ENCODE data around the gene MAG. TPM values are rescaled to one million over a fixed set of nuclear protein-coding genes. Genes with fewer than 3 reads are reported as not detected.

The MAG gene
- total RNA-seq, 1 experiment from 2014 or later, result 0.46 TPM

GRCh38 chr19:35322014-35322413 is 30.1 kb downstream of the MAG start:
- ChIA-PET CTCF (no interaction called here), POLR2A (no interaction called here)
- peaks cover 8% of the 10 kb centered on the region for H3K27me3 Mint-ChIP-seq (ENCODE audit: low read depth)
- ATAC-seq (no peak), DNase-seq (ENCODE audit: low spot score) (no peak)
- TF ChIP-seq E2F5 (CRISPR knock-in tag; IDR thresholded peaks at IDR 0.05) (no peak), SOX15 (CRISPR knock-in tag; IDR thresholded peaks at IDR 0.05) (no peak), EMX1 (CRISPR knock-in tag; IDR thresholded peaks at IDR 0.05) (no peak), ZNF512 (CRISPR knock-in tag; IDR thresholded peaks at IDR 0.05; ENCODE audit: borderline replicate concordance) (no peak), ERG (CRISPR knock-in tag; IDR thresholded peaks at IDR 0.05) (no peak), SMAD4 (CRISPR knock-in tag; IDR thresholded peaks at IDR 0.05) (no peak), FOXP4 (CRISPR knock-in tag; IDR thresholded peaks at IDR 0.05) (no peak), ELF4 (CRISPR knock-in tag; IDR thresholded peaks at IDR 0.05; ENCODE audit: low read depth) (no peak), CBFB (CRISPR knock-in tag; IDR thresholded peaks at IDR 0.05; ENCODE audit: low read depth) (no peak), NR2C2 (CRISPR knock-in tag; IDR thresholded peaks at IDR 0.05) (no peak), OVOL2 (CRISPR knock-in tag; IDR thresholded peaks at IDR 0.05; ENCODE audit: borderline replicate concordance) (no peak), ATF3 (CRISPR knock-in tag; conservative IDR thresholded peaks at IDR 0.05) (no peak)
- 0 out of 2 replicates have a peak, but pooled peaks cover 2% of the 10 kb centered on the region for H3K36me3 Mint-ChIP-seq
- H3K27ac Mint-ChIP-seq, result no peak overlapping the region
- no peak overlapping the region for H3K4me3 Mint-ChIP-seq
- H3K4me1 Mint-ChIP-seq, result no peaks in the 10 kb centered on the region
- H3K9me3 Mint-ChIP-seq, result peaks cover 13% of the 10 kb centered on the region

GRCh38 chr19:35327642-35328041 is 35.7 kb downstream of the MAG start:
- ChIA-PET POLR2A (no interaction called here), CTCF (interaction anchor here (0.6 to 2.1 kb wide), 7 partner anchors 15 to 230 kb away, joined by 3 to 10 read pairs (median 3); partner anchors contain the start of gene USF2)
- H3K27me3 Mint-ChIP-seq (ENCODE audit: low read depth), result no peaks in the 10 kb centered on the region; the same call in 1 of the 2 replicates
- H3K36me3 Mint-ChIP-seq, result no peaks in the 10 kb centered on the region
- ATAC-seq (peak; percentile 86), DNase-seq (ENCODE audit: low spot score) (peak; percentile 43)
- no peak overlapping the region for H3K4me3 Mint-ChIP-seq
- peaks cover 13% of the 10 kb centered on the region for H3K4me1 Mint-ChIP-seq
- H3K27ac Mint-ChIP-seq, result no peak overlapping the region
- H3K9me3 Mint-ChIP-seq, result peaks cover under 1% of the 10 kb centered on the region
- no peak for TF ChIP-seq ZNF219 (CRISPR knock-in tag; IDR thresholded peaks at IDR 0.05; ENCODE audit: borderline replicate concordance)
- TF ChIP-seq NFE2L1 (CRISPR knock-in tag; IDR thresholded peaks at IDR 0.05), result no peak
- no peak for TF ChIP-seq SMAD4 (CRISPR knock-in tag; IDR thresholded peaks at IDR 0.05)
- TF ChIP-seq TP53 (CRISPR knock-in tag; IDR thresholded peaks at IDR 0.05), result no peak
- no peak for TF ChIP-seq ATF2 (CRISPR knock-in tag; IDR thresholded peaks at IDR 0.05; ENCODE audit: borderline replicate concordance, low read depth)
- no peak for TF ChIP-seq ZNF423 (CRISPR knock-in tag; IDR thresholded peaks at IDR 0.05)
- no peak for TF ChIP-seq ZSCAN18 (CRISPR knock-in tag; IDR thresholded peaks at IDR 0.05)
- no peak for TF ChIP-seq NFATC4 (CRISPR knock-in tag; IDR thresholded peaks at IDR 0.05)
- TF ChIP-seq MLX (CRISPR knock-in tag; IDR thresholded peaks at IDR 0.05), result no peak
- TF ChIP-seq TEAD4 (CRISPR knock-in tag; IDR thresholded peaks at IDR 0.05), result no peak
- no peak for TF ChIP-seq JAZF1 (CRISPR knock-in tag; IDR thresholded peaks at IDR 0.05)
- TF ChIP-seq PRRX2 (CRISPR knock-in tag; IDR thresholded peaks at IDR 0.05), result no peak
- TF ChIP-seq ZMAT4 (CRISPR knock-in tag; IDR thresholded peaks at IDR 0.05), result no peak
